ENCODE data around the gene ANGPTL8. TPM values are rescaled to one million over a fixed set of nuclear protein-coding genes. Genes with fewer than 3 reads are reported as not detected.

ANGPTL8 gene
- total and polyA plus RNA-seq, 4 donors: 32.4 to 107 (median 67.6) TPM

GRCh38 chr19:11226716-11227166 is 12.7 kb upstream of the ANGPTL8 start:
- H3K36me3 ChIP-seq (ENCODE audit: control insufficient read depth in 4 of 4, insufficient read depth in 3 of 4, low read depth in 1 of 4, low read length in 3 of 4): peaks cover 3 to 21% (median 6%) of the 10 kb centered on the region in 4 donors
- H3K9ac ChIP-seq (ENCODE audit: low read depth in 1 of 2, low read length in 2 of 2): no peak overlapping the region
- H3K9me3 ChIP-seq (ENCODE audit: control insufficient read depth in 4 of 4, low read length in 3 of 4): peaks cover 0 to 2% (median 0%) of the 10 kb centered on the region in 4 donors
- no peaks in the 10 kb centered on the region for H3K27me3 ChIP-seq (ENCODE audit: control insufficient read depth in 4 of 4, insufficient read depth in 4 of 4, low read length in 3 of 4)
- no peak overlapping the region for H3K4me3 ChIP-seq (ENCODE audit: low read depth in 1 of 3, low read length in 3 of 3)
- WGBS: 88% methylated on average over 1 of the region's 1 CpG
- H3K27ac ChIP-seq (ENCODE audit: low read depth in 1 of 2, low read length in 2 of 2): no peak overlapping the region
- TF ChIP-seq HNF4A (conservative IDR thresholded peaks at IDR 0.05) (no peak), HNF4G (IDR thresholded peaks at IDR 0.05) (no peak), YY1 (IDR thresholded peaks at IDR 0.05) (no peak), JUND (IDR thresholded peaks at IDR 0.05) (no peak), CTCF (IDR thresholded peaks at IDR 0.05; ENCODE audit: low read depth, low read length, missing input control) (no peak), ZBTB33 (IDR thresholded peaks at IDR 0.05) (no peak), GABPA (IDR thresholded peaks at IDR 0.05 in 1 of 2, conservative IDR thresholded peaks at IDR 0.05 in 1 of 2) (no peak), NR2F2 (IDR thresholded peaks at IDR 0.05) (no peak), MAX (IDR thresholded peaks at IDR 0.05) (no peak), EGR1 (IDR thresholded peaks at IDR 0.05; ENCODE audit: low read depth in 2 of 2) (no peak), SP1 (IDR thresholded peaks at IDR 0.05) (no peak), FOXA1 (IDR thresholded peaks at IDR 0.05) (no peak), RAD21 (IDR thresholded peaks at IDR 0.05) (no peak), ATF3 (IDR thresholded peaks at IDR 0.05) (no peak), RXRA (IDR thresholded peaks at IDR 0.05) (no peak), TAF1 (conservative IDR thresholded peaks at IDR 0.05) (no peak)
- H3K4me1 ChIP-seq (ENCODE audit: control insufficient read depth in 4 of 4, insufficient read depth in 4 of 4, low read length in 3 of 4): peaks cover 0 to 4% (median 0%) of the 10 kb centered on the region in 4 donors
- DNase-seq (ENCODE audit: low spot score): no peak

GRCh38 chr19:11227195-11227886 is 12.1 kb upstream of the ANGPTL8 start:
- Histone ChIP-seq H3K9me3 (ENCODE audit: control insufficient read depth in 4 of 4, low read length in 3 of 4) (no peaks in the 10 kb centered on the region), H3K36me3 (ENCODE audit: control insufficient read depth in 4 of 4, insufficient read depth in 3 of 4, low read depth in 1 of 4, low read length in 3 of 4) (peaks cover 0 to 21% (median 3%) of the 10 kb centered on the region in 4 donors), H3K4me3 (ENCODE audit: low read depth in 1 of 3, low read length in 3 of 3) (no peak overlapping the region), H3K27me3 (ENCODE audit: control insufficient read depth in 4 of 4, insufficient read depth in 4 of 4, low read length in 3 of 4) (no peaks in the 10 kb centered on the region), H3K9ac (ENCODE audit: low read depth in 1 of 2, low read length in 2 of 2) (no peak overlapping the region), H3K27ac (ENCODE audit: low read depth in 1 of 2, low read length in 2 of 2) (no peak overlapping the region), H3K4me1 (ENCODE audit: control insufficient read depth in 4 of 4, insufficient read depth in 4 of 4, low read length in 3 of 4) (peaks cover 0 to 4% (median 0%) of the 10 kb centered on the region in 4 donors)
- DNase-seq (ENCODE audit: low spot score): no peak
- TF ChIP-seq RAD21 (IDR thresholded peaks at IDR 0.05) (peak in 1 of 2 donors; percentile 22), RXRA (IDR thresholded peaks at IDR 0.05) (no peak), SP1 (IDR thresholded peaks at IDR 0.05) (no peak), TAF1 (conservative IDR thresholded peaks at IDR 0.05) (no peak), ZBTB33 (IDR thresholded peaks at IDR 0.05) (no peak)
- WGBS: 93% methylated on average over 14 of the region's 14 CpGs
